Upper lobe of right lung (tissue), 1 donor: ENCODE data around the gene TMOD3. TPM values are rescaled to one million over a fixed set of nuclear protein-coding genes. Genes with fewer than 3 reads are reported as not detected.

Source experiments
- ATAC-seq: fragments of 200-7000 bp; cut with Tn5 transposase; one replicate; pipeline ENCODE4 v1.9.1; 2020; ENCODE audit warnings: mild to moderate bottlenecking, moderate library complexity
- DNase-seq: peaks from one replicate; pipeline ENCODE4 v3.0.0-alpha.2; 2020
- H3K27ac ChIP-seq: fragments of 200-600 bp; one replicate; pipeline ENCODE4 v1.8.0; 2022
- H3K27me3 ChIP-seq: fragments of 200-600 bp; one replicate; pipeline ENCODE4 v1.8.0; 2022; ENCODE audit warnings: mild to moderate bottlenecking
- H3K36me3 ChIP-seq: fragments of 200-600 bp; one replicate; pipeline ENCODE4 v1.8.0; 2022
- H3K4me1 ChIP-seq: fragments of 200-600 bp; one replicate; pipeline ENCODE4 v1.8.0; 2022
- H3K4me3 ChIP-seq: fragments of 200-600 bp; one replicate; pipeline ENCODE4 v1.8.0; 2022; ENCODE audit warnings: mild to moderate bottlenecking
- H3K9me3 ChIP-seq: fragments of 200-600 bp; one replicate; pipeline ENCODE4 v1.8.0; 2022
- intact Hi-C: fragments of 100-400 bp; cut with DNase I; formaldehyde crosslinking; loops from one replicate; pipeline ENCODE4 v1.11.0; 2022
- total RNA-seq: library from RNA; stranded (reverse); fragmentation: NEBNext Ultra II Directional; extraction: Animal tissue kit (Norgen Biotek cat#: 25700); gene quantifications from one replicate; pipeline ENCODE4 v1.2.1, GENCODE V29; 2021
- TF ChIP-seq, protein P1 (sequence below): fragments of 200-600 bp; IDR thresholded peaks from one replicate; pipeline ENCODE4 v1.8.0; 2022; ENCODE audit warnings: antibody characterized with exemption
- donor health status: DM: no; HTN: yes; CAD: no; lungs with severe emphysema.

TMOD3 gene
- total RNA-seq, 1 donor from 2014 or later: 78.4 TPM

DNA sequence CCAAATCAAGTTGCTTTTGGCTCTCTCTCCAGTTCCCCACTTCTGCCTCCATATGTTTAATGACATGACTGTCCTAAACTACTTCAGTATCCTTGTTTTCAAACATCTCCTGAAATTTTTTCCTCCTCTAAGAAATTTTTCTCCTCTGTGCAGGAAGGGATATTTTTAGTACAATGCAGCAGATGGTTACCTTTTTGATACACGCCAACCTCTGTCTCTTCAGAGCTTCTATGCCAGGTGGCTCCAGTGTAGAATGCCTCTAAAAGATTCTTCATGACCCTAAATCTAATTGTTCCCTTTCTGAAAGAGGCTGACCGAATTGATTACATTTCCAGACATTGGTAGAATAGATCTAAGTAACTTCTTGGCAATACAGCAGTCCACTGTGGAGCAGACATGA lies 33.7 kb downstream of the TMOD3 start:
- Histone ChIP-seq H3K4me3 (no peak overlapping the region), H3K36me3 (peaks cover 39% of the 10 kb centered on the region), H3K27ac (no peak overlapping the region), H3K27me3 (no peaks in the 10 kb centered on the region), H3K9me3 (no peaks in the 10 kb centered on the region), H3K4me1 (peaks cover 2% of the 10 kb centered on the region)
- DNase-seq (no peak), ATAC-seq (no peak)
- TF ChIP-seq, protein P1, sequence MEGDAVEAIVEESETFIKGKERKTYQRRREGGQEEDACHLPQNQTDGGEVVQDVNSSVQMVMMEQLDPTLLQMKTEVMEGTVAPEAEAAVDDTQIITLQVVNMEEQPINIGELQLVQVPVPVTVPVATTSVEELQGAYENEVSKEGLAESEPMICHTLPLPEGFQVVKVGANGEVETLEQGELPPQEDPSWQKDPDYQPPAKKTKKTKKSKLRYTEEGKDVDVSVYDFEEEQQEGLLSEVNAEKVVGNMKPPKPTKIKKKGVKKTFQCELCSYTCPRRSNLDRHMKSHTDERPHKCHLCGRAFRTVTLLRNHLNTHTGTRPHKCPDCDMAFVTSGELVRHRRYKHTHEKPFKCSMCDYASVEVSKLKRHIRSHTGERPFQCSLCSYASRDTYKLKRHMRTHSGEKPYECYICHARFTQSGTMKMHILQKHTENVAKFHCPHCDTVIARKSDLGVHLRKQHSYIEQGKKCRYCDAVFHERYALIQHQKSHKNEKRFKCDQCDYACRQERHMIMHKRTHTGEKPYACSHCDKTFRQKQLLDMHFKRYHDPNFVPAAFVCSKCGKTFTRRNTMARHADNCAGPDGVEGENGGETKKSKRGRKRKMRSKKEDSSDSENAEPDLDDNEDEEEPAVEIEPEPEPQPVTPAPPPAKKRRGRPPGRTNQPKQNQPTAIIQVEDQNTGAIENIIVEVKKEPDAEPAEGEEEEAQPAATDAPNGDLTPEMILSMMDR: no peak
- intact Hi-C loops: no loop called here

DNA sequence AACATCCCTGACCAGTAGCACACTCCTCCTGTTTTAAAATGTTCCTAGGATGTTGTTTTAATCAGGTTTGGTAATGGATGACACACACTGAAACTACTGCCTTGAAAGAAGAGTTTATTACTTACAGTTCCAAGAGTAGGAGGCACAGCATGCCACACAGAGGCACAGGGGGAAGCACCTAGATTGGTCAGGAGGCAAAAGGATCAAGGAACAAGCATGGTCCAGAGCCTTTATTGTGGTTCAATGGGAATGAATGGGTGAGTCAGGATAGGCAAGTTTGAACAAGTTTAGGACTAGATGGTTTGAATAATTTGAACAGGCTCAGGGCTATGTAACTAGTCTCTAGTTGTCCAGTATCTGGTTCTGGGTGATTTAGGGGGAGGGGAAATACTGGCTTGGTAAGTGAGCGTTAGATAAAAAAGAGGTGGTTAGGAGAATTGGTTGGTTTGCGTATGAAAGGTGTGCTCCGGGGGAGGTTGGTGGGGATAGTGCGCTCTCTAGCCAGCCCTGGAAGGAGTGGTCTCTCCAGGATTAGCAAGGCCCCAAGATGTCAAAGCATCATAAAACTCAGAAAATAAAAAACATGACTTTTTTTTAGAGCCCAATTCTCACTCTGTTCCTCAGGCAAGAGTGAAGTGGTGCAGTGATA lies 35.1 kb downstream of the TMOD3 start:
- no peak for ATAC-seq

GRCh38 chr15:51865317-51865716 lies 35.9 kb downstream of the TMOD3 start:
- intact Hi-C loops: no loop called here
- ATAC-seq: no peak
- TF ChIP-seq, protein P1: no peak

More for the DNA sequence above, 35.1 kb downstream of the TMOD3 start:
- TF ChIP-seq, protein P1: no peak
- Histone ChIP-seq H3K27me3 (no peaks in the 10 kb centered on the region), H3K4me3 (no peak overlapping the region), H3K27ac (no peak overlapping the region), H3K4me1 (peaks cover 2% of the 10 kb centered on the region), H3K9me3 (no peaks in the 10 kb centered on the region), H3K36me3 (peaks cover 53% of the 10 kb centered on the region)
- DNase-seq: no peak
- intact Hi-C loops: no loop called here

DNA sequence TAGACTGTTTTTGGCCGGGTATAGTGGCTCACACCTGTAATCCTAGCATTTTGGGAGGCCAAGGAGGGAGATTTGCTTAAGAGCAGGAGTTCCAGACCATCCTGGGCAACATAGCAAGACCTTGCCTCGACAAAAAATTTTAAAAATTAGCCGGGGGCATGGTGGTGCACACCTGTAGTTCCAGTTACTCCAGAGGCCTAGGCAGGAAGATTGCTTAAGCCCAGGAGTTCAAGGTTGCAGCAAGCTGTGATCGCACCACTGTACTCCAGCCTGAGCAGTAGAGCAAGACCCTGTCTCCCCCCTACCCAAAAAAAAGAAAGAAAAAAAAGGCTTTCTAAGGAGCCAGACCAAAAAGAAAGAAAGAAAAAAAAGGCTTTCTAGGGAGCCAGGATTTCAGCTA lies 36.7 kb downstream of the TMOD3 start:
- H3K4me1 ChIP-seq: peaks cover 1% of the 10 kb centered on the region
- H3K27ac ChIP-seq: no peak overlapping the region
- DNase-seq: no peak
- H3K9me3 ChIP-seq: no peaks in the 10 kb centered on the region
- no peaks in the 10 kb centered on the region for H3K27me3 ChIP-seq
- ATAC-seq: no peak
- peaks cover 69% of the 10 kb centered on the region for H3K36me3 ChIP-seq
- intact Hi-C loops: no loop called here
- TF ChIP-seq, protein P1: no peak
- H3K4me3 ChIP-seq: no peak overlapping the region

More at GRCh38 chr15:51865317-51865716, 35.9 kb downstream of the TMOD3 start:
- DNase-seq: no peak
- H3K4me3 ChIP-seq: no peak overlapping the region
- peaks cover 60% of the 10 kb centered on the region for H3K36me3 ChIP-seq
- H3K27ac ChIP-seq: no peak overlapping the region
- no peaks in the 10 kb centered on the region for H3K9me3 ChIP-seq
- H3K4me1 ChIP-seq: peaks cover 2% of the 10 kb centered on the region
- H3K27me3 ChIP-seq: no peaks in the 10 kb centered on the region

DNA sequence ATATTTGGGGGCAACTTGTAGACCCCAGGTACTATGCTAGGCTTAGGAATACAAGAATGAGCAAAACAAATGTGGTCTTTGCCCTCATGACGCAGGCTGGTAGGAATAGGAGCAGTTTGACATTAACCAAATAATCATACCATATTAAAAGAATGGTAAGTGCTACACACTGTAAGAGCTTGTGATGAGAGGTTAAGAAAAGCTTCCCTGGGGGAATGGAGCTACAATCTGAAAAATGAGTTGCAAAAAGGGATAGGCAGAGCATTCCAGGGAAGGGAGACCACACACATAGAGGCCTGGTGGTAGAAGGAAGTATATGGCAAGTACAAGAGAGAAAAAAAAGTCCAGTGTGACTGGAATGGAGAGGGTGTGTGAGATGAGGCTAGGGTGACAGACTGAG lies 37.3 kb downstream of the TMOD3 start:
- H3K27ac ChIP-seq: no peak overlapping the region
- H3K4me1 ChIP-seq: no peaks in the 10 kb centered on the region
- H3K4me3 ChIP-seq: no peak overlapping the region
- no peak for ATAC-seq
- intact Hi-C loops: no loop called here
- H3K9me3 ChIP-seq: no peaks in the 10 kb centered on the region
- TF ChIP-seq, protein P1: no peak
- DNase-seq: no peak
- peaks cover 74% of the 10 kb centered on the region for H3K36me3 ChIP-seq
- no peaks in the 10 kb centered on the region for H3K27me3 ChIP-seq

DNA sequence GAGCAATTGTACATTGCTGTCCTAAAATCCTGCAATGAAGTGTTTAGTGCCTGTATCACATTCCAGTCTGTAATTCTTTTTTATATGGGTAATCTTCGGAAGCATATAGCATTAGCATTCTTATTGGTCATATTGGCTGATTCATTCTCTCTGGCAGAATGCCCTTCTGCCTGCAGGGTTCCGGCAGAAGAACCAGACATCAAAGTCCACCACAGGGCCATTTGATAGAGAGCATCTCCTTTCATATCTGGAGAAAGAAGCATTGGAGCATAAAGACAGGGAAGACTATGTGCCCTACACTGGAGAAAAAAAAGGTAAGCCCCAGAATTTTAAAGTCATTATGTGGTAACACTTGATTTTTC lies 39.6 kb downstream of the TMOD3 start:
- Histone ChIP-seq H3K4me1 (no peaks in the 10 kb centered on the region), H3K4me3 (no peak overlapping the region), H3K9me3 (no peaks in the 10 kb centered on the region), H3K27ac (no peak overlapping the region), H3K27me3 (no peaks in the 10 kb centered on the region), H3K36me3 (peaks cover 78% of the 10 kb centered on the region)
- no peak for DNase-seq
- intact Hi-C loops: no loop called here
- no peak for ATAC-seq
- TF ChIP-seq, protein P1: no peak
